ENCODE results near the gene PERM1. TPM values are rescaled to one million over a fixed set of nuclear protein-coding genes. Genes with fewer than 3 reads are reported as not detected.

PERM1 gene
- total and polyA plus RNA-seq, 2 of the 13 experiments (the other 11 are each of a cell fraction or from before 2014, with no cell fraction given) = 0.04 to 0.29 TPM

- TF ChIP-seq HNF1B (CRISPR knock-in tag; IDR thresholded peaks at IDR 0.05) = peak; percentile 63; the same call in 1 of the 2 replicates
- TF ChIP-seq GABPB1 (CRISPR knock-in tag; IDR thresholded peaks at IDR 0.05) = peak; percentile 20; the same call in 1 of the 2 replicates
- 0 out of 2 replicates have a peak, but pooled peaks have one; percentile 48 for TF ChIP-seq ZNF430 (CRISPR knock-in tag; IDR thresholded peaks at IDR 0.05)
- no peak for TF ChIP-seq TFDP2 (CRISPR knock-in tag; IDR thresholded peaks at IDR 0.05)
- TF ChIP-seq, protein P1, sequence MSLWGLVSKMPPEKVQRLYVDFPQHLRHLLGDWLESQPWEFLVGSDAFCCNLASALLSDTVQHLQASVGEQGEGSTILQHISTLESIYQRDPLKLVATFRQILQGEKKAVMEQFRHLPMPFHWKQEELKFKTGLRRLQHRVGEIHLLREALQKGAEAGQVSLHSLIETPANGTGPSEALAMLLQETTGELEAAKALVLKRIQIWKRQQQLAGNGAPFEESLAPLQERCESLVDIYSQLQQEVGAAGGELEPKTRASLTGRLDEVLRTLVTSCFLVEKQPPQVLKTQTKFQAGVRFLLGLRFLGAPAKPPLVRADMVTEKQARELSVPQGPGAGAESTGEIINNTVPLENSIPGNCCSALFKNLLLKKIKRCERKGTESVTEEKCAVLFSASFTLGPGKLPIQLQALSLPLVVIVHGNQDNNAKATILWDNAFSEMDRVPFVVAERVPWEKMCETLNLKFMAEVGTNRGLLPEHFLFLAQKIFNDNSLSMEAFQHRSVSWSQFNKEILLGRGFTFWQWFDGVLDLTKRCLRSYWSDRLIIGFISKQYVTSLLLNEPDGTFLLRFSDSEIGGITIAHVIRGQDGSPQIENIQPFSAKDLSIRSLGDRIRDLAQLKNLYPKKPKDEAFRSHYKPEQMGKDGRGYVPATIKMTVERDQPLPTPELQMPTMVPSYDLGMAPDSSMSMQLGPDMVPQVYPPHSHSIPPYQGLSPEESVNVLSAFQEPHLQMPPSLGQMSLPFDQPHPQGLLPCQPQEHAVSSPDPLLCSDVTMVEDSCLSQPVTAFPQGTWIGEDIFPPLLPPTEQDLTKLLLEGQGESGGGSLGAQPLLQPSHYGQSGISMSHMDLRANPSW (CRISPR knock-in tag; IDR thresholded peaks at IDR 0.05; ENCODE audit: borderline replicate concordance) = no peak
- TF ChIP-seq SNAPC2 (CRISPR knock-in tag; IDR thresholded peaks at IDR 0.05) = no peak
- TF ChIP-seq, protein P2, sequence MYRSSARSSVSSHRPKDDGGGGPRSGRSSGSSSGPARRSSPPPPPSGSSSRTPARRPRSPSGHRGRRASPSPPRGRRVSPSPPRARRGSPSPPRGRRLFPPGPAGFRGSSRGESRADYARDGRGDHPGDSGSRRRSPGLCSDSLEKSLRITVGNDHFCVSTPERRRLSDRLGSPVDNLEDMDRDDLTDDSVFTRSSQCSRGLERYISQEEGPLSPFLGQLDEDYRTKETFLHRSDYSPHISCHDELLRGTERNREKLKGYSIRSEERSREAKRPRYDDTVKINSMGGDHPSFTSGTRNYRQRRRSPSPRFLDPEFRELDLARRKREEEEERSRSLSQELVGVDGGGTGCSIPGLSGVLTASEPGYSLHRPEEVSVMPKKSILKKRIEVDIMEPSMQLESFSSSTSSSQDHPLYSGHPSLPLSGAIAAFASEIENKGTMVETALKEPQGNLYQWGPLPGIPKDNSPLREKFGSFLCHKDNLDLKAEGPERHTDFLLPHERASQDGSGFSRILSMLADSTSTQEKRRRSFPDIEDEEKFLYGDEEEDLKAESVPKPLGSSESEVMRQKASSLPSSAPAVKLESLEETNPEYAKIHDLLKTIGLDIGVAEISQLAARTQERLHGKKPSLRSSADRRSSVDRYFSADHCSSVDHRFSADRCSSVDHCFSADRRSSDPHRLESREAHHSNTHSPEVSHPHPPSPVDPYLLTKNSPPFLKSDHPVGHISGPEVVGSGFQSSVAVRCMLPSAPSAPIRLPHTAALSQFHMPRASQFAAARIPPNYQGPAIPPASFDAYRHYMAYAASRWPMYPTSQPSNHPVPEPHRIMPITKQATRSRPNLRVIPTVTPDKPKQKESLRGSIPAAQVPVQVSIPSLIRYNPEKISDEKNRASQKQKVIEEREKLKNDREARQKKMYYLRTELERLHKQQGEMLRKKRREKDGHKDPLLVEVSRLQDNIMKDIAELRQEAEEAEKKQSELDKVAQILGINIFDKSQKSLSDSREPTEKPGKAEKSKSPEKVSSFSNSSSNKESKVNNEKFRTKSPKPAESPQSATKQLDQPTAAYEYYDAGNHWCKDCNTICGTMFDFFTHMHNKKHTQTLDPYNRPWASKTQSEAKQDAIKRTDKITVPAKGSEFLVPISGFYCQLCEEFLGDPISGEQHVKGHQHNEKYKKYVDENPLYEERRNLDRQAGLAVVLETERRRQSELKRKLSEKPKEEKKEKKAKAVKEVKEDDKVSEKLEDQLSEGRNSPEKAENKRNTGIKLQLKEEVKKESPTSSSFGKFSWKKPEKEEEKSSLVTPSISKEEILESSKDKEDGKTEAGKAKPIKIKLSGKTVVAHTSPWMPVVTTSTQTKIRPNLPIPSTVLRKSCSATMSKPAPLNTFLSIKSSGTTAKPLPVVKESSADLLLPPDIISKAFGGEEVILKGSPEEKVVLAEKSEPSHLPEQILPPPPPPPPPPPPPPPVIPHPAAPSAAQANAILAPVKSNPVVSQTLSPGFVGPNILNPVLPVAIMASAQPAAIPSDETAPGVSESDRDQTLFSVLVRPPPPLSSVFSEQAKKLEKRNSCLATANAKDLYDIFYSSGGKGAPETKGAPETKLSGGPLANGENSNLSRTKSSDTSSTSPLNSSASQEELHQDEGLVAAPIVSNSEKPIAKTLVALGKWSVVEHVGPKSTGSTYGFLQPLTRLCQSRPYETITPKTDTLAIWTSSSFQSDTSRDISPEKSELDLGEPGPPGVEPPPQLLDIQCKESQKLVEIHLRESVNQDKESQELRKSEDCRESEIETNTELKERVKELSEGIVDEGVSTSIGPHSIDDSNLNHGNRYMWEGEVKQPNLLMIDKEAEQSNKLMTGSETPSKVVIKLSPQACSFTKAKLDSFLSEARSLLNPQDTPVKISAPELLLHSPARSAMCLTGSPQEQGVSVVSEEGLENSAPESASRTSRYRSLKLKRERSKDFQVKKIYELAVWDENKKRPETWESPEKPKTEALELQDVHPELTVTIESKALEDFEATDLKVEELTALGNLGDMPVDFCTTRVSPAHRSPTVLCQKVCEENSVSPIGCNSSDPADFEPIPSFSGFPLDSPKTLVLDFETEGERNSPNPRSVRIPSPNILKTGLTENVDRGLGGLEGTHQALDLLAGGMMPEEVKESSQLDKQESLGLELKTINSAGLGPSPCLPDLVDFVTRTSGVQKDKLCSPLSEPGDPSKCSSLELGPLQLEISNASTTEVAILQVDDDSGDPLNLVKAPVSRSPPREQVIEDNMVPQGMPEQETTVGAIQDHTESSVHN (CRISPR knock-in tag; IDR thresholded peaks at IDR 0.05) = no peak
- TF ChIP-seq HOXA5 (CRISPR knock-in tag; IDR thresholded peaks at IDR 0.05) = no peak
- TF ChIP-seq NKX3-1 (CRISPR knock-in tag; IDR thresholded peaks at IDR 0.05) = no peak
- peak; percentile 67; the same call in 1 of the 2 replicates for TF ChIP-seq ZNF761 (CRISPR knock-in tag; conservative IDR thresholded peaks at IDR 0.05)
- TF ChIP-seq SAP130 (CRISPR knock-in tag; IDR thresholded peaks at IDR 0.05; ENCODE audit: low read depth) = peak; percentile 80
Measured at GRCh38 chr1:980602-981395, 1.1 kb downstream of the PERM1 start (continued).
